Mesodermal cell (in vitro differentiated cells): ENCODE measurements around the gene RBMS3.

Source experiments
- H3K27ac ChIP-seq: 2 replicates; pipeline ENCODE4 v1.7.0; 2013; ENCODE audit warnings: mild to moderate bottlenecking, low read depth, low read length, moderate library complexity; ENCODE audit not compliant: severe bottlenecking
- H3K36me3 ChIP-seq: 2 replicates; pipeline ENCODE4 v1.7.1; 2013; ENCODE audit warnings: mild to moderate bottlenecking, low read length, moderate library complexity; ENCODE audit not compliant: control insufficient read depth, insufficient read depth
- H3K4me1 ChIP-seq: one replicate; pipeline ENCODE4 v1.7.1; 2013; ENCODE audit warnings: mild to moderate bottlenecking, low read length; ENCODE audit not compliant: insufficient read depth, control insufficient read depth, poor library complexity, severe bottlenecking
- H3K4me3 ChIP-seq: 2 replicates; pipeline ENCODE4 v1.7.0; 2013; ENCODE audit warnings: low read length, control low read depth, mild to moderate bottlenecking; ENCODE audit not compliant: insufficient read depth, poor library complexity, severe bottlenecking; ENCODE audit errors: extremely low read depth
- H3K9me3 ChIP-seq: 2 replicates; pipeline ENCODE4 v1.7.1; 2013; ENCODE audit warnings: mild to moderate bottlenecking, low read length, moderate library complexity; ENCODE audit not compliant: control insufficient read depth
- WGBS, 2 experiments: methylation state at CpG; one replicate each; pipeline ENCODE4 v1.1.5; 2013; ENCODE audit warnings: missing lambda C conversion rate in 2 of 2; ENCODE audit not compliant: insufficient coverage in 2 of 2; 5-methylcytosine and 5-hydroxymethylcytosine counted together

The RBMS3 gene

GRCh38 chr3:29720665-29721064 lies 439.8 kb downstream of the RBMS3 start:
- peaks cover 11% of the 10 kb centered on the region for H3K4me1 ChIP-seq
- no peak overlapping the region for H3K4me3 ChIP-seq
- no peak overlapping the region for H3K27ac ChIP-seq
- 75 to 87% methylated on average over 3 of the region's 3 CpGs for WGBS, 2 experiments
- no peaks in the 10 kb centered on the region for H3K36me3 ChIP-seq
- H3K9me3 ChIP-seq: no peaks in the 10 kb centered on the region

- H3K4me1 ChIP-seq: peaks cover 11% of the 10 kb centered on the region
- H3K27ac ChIP-seq: no peak overlapping the region
- no CpG with 5 or more reads among the region's 2 CpGs for WGBS, 2 experiments
- peaks cover 3% of the 10 kb centered on the region for H3K9me3 ChIP-seq
- H3K4me3 ChIP-seq: no peak overlapping the region
- peaks cover 3% of the 10 kb centered on the region for H3K36me3 ChIP-seq
Observed at GRCh38 chr3:29721789-29722188, 440.9 kb downstream of the RBMS3 start.

- Histone ChIP-seq H3K9me3 (peaks cover 3% of the 10 kb centered on the region), H3K4me3 (no peak overlapping the region), H3K36me3 (peaks cover 3% of the 10 kb centered on the region), H3K27ac (no peak overlapping the region), H3K4me1 (no peaks in the 10 kb centered on the region)
- 100% methylated on average over 1 of the region's 1 CpG; no CpG with 5 or more reads in 1 of the 2 experiments for WGBS, 2 experiments
Observed at GRCh38 chr3:29731050-29731449, 450.2 kb downstream of the RBMS3 start.

GRCh38 chr3:29741231-29741630 lies 460.4 kb downstream of the RBMS3 start:
- Histone ChIP-seq H3K36me3 (peaks cover 8% of the 10 kb centered on the region), H3K4me3 (no peak overlapping the region), H3K9me3 (no peaks in the 10 kb centered on the region), H3K4me1 (no peaks in the 10 kb centered on the region), H3K27ac (no peak overlapping the region)
- 100% methylated on average over 1 of the region's 1 CpG; no CpG with 5 or more reads in 1 of the 2 experiments for WGBS, 2 experiments

GRCh38 chr3:29745232-29745870 lies 464.5 kb downstream of the RBMS3 start:
- no peaks in the 10 kb centered on the region for H3K9me3 ChIP-seq
- 94% methylated on average over 3 of the region's 4 CpGs; no CpG with 5 or more reads in 1 of the 2 experiments for WGBS, 2 experiments
- no peaks in the 10 kb centered on the region for H3K4me1 ChIP-seq
- peaks cover 3% of the 10 kb centered on the region for H3K36me3 ChIP-seq
- H3K4me3 ChIP-seq: no peak overlapping the region
- no peak overlapping the region for H3K27ac ChIP-seq

- Histone ChIP-seq H3K9me3 (no peaks in the 10 kb centered on the region), H3K27ac (no peak overlapping the region), H3K36me3 (no peaks in the 10 kb centered on the region), H3K4me1 (no peaks in the 10 kb centered on the region), H3K4me3 (no peak overlapping the region)
- 92% methylated on average over 2 of the region's 2 CpGs; no CpG with 5 or more reads in 1 of the 2 experiments for WGBS, 2 experiments
Observed at GRCh38 chr3:29746163-29746760, 465.4 kb downstream of the RBMS3 start.

GRCh38 chr3:29747991-29748390 lies 467.1 kb downstream of the RBMS3 start:
- no peaks in the 10 kb centered on the region for H3K36me3 ChIP-seq

GRCh38 chr3:29751647-29752314 lies 470.9 kb downstream of the RBMS3 start:
- H3K4me1 ChIP-seq: peaks cover 2% of the 10 kb centered on the region
- 67 to 90% methylated on average over 3 to 5 of the region's 9 CpGs for WGBS, 2 experiments
- no peak overlapping the region for H3K27ac ChIP-seq
- H3K9me3 ChIP-seq: no peaks in the 10 kb centered on the region
- no peak overlapping the region for H3K4me3 ChIP-seq
- H3K36me3 ChIP-seq: no peaks in the 10 kb centered on the region

More at GRCh38 chr3:29747991-29748390, 467.1 kb downstream of the RBMS3 start:
- no peaks in the 10 kb centered on the region for H3K9me3 ChIP-seq
- no peaks in the 10 kb centered on the region for H3K4me1 ChIP-seq
- no peak overlapping the region for H3K27ac ChIP-seq
- no peak overlapping the region for H3K4me3 ChIP-seq

- Histone ChIP-seq H3K27ac (no peak overlapping the region), H3K4me1 (peaks cover 19% of the 10 kb centered on the region), H3K9me3 (no peaks in the 10 kb centered on the region), H3K4me3 (no peak overlapping the region), H3K36me3 (no peaks in the 10 kb centered on the region)
- 75% methylated on average over 1 of the region's 1 CpG; no CpG with 5 or more reads in 1 of the 2 experiments for WGBS, 2 experiments
Observed at GRCh38 chr3:29754346-29754745, 473.5 kb downstream of the RBMS3 start.

- Histone ChIP-seq H3K4me1 (peaks cover 26% of the 10 kb centered on the region), H3K9me3 (no peaks in the 10 kb centered on the region), H3K4me3 (no peak overlapping the region), H3K27ac (no peak overlapping the region), H3K36me3 (no peaks in the 10 kb centered on the region)
- 62 to 88% methylated on average over 1 of the region's 1 CpG for WGBS, 2 experiments
Observed at GRCh38 chr3:29755416-29755815, 474.5 kb downstream of the RBMS3 start.
